BE2C (cell line): ENCODE data around the gene ZNF385C.

ENCODE experiments used
- DNase-seq: peaks from one replicate; pipeline ENCODE4 v3.0.0-alpha.2; 2020
- H3K27me3 ChIP-seq: fragments of 250-450 bp; sonication (Bioruptor Pico); 2 replicates; pipeline ENCODE4 v1.5.1; 2020; ENCODE audit warnings: mild to moderate bottlenecking
- H3K36me3 ChIP-seq: fragments of 250-450 bp; sonication (Bioruptor Pico); 2 replicates; pipeline ENCODE4 v1.5.1; 2020; ENCODE audit warnings: mild to moderate bottlenecking
- H3K4me1 ChIP-seq: fragments of 250-450 bp; sonication (Bioruptor Pico); 2 replicates; pipeline ENCODE4 v1.5.1; 2020
- H3K4me3 ChIP-seq: 2 replicates; pipeline ENCODE4 v1.5.1; 2011; ENCODE audit warnings: low read depth, low read length
- H3K9me3 ChIP-seq: fragments of 250-450 bp; sonication (Bioruptor Pico); 2 replicates; pipeline ENCODE4 v1.5.1; 2020
- TF ChIP-seq, protein P1 (sequence below): IDR thresholded peaks from 2 replicates; pipeline ENCODE4 v1.5.1; 2012; ENCODE audit warnings: mild to moderate bottlenecking, low read depth, low read length

ZNF385C gene

GRCh38 chr17:42098730-42099399 lies 592 bp upstream of the ZNF385C start:
- peak; percentile 43 for DNase-seq
- Histone ChIP-seq H3K27me3 (no peaks in the 10 kb centered on the region), H3K4me1 (no peaks in the 10 kb centered on the region; the same call in 1 of the 2 replicates), H3K9me3 (no peaks in the 10 kb centered on the region), H3K4me3 (no peak overlapping the region), H3K36me3 (no peaks in the 10 kb centered on the region)
- TF ChIP-seq, protein P1, sequence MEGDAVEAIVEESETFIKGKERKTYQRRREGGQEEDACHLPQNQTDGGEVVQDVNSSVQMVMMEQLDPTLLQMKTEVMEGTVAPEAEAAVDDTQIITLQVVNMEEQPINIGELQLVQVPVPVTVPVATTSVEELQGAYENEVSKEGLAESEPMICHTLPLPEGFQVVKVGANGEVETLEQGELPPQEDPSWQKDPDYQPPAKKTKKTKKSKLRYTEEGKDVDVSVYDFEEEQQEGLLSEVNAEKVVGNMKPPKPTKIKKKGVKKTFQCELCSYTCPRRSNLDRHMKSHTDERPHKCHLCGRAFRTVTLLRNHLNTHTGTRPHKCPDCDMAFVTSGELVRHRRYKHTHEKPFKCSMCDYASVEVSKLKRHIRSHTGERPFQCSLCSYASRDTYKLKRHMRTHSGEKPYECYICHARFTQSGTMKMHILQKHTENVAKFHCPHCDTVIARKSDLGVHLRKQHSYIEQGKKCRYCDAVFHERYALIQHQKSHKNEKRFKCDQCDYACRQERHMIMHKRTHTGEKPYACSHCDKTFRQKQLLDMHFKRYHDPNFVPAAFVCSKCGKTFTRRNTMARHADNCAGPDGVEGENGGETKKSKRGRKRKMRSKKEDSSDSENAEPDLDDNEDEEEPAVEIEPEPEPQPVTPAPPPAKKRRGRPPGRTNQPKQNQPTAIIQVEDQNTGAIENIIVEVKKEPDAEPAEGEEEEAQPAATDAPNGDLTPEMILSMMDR = no peak

DNA sequence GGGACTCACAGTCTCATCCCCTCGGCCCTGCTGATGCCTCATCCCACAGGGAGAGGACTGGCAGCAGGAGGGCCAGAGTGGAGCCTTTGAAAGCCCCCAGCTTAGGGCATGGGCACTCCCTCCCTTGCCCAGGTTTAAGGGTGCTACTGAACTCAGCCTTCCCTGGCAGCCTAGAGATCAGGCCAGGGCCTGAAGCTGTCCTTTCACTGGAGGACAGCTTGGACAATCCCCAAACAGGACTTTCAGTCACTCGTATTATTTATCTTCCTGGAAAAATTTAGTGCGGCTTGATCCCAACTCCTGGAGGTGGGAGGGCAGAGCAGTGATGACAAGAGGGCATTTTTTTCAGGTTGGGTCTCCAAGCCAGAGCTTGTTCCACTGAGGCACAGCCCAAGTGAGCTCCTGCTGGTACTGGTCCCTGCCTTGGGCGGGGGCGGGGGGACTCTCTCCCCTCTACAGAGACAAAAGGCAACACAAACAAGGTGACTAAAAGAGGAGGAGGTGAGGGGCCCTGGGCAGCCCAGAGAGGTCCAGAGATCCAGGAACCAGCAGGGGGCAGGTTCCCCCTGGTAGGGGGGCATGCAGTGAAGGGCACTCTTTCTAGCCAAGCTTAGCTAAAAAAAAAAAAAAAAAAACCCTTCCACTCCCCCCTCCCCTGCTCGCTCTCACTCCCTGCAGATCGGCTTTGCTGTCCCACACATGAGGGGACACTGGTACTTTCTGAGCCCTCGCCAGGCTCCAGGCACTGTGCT lies 1.7 kb downstream of the ZNF385C start:
- no peak for DNase-seq
- Histone ChIP-seq H3K27me3 (no peaks in the 10 kb centered on the region), H3K36me3 (no peaks in the 10 kb centered on the region), H3K9me3 (no peaks in the 10 kb centered on the region), H3K4me3 (no peak overlapping the region), H3K4me1 (no peaks in the 10 kb centered on the region; the same call in 1 of the 2 replicates)
- TF ChIP-seq, protein P1 = peak; percentile 17; the same call in 1 of the 2 replicates

DNA sequence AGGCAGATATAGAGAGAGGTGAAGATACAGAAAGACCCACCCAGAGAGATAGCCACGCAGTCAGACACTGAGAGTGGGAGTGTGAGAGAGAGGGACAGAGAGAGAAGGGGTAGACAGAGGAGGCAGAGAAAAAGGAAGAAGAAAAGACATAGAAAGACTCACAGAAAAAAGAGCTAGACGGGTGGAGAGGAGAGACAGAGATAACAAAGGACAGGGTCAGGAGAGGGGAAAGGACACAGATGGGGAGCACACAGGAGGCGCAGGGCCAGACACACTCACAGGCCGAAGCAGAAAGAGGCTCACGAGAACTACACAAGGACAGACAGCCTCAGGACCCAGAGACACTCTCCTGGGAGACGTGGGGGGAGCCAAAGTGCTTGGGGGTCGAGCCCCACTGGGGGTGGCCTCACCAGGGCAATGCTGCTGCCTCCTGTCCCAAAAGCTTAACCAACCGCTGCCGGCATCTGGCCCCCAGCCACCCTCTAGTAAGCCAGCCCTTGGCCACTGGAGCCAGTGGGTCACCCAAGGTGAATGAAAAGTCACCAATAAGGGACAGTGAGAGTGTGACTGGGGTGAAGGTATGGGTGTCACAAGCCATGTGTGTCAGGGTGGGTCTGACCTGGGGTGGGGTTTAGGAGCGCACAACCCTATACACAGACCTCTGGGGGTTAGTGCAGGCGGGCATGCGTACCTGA lies 3.8 kb downstream of the ZNF385C start:
- no peaks in the 10 kb centered on the region for H3K36me3 ChIP-seq
- H3K4me3 ChIP-seq = no peak overlapping the region
- TF ChIP-seq, protein P1 = no peak
- no peak for DNase-seq
- H3K9me3 ChIP-seq = no peaks in the 10 kb centered on the region
- no peaks in the 10 kb centered on the region; the same call in 1 of the 2 replicates for H3K4me1 ChIP-seq
- no peaks in the 10 kb centered on the region for H3K27me3 ChIP-seq

DNA sequence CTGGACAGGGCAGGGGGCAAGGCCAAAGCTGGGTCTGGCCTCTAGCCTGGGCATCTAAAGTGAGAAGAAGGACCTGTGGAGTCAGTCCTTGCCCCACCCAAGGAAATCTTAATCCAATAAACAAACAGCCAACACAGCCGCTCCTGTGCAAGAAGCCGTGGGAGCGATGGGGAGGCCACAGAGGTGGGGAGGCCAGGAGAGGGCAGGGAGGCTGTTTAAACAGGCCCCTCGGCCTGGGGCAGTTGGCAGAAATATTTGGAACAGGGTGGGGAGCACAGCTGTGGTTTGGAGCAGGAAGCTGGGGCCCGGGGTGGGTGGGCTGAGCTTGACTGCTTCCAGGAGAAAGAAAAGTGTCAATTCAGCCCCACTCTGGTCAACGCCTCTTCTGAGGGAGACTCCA lies 5.3 kb downstream of the ZNF385C start:
- no peak for DNase-seq
- Histone ChIP-seq H3K9me3 (no peaks in the 10 kb centered on the region), H3K36me3 (no peaks in the 10 kb centered on the region), H3K4me1 (no peaks in the 10 kb centered on the region; the same call in 1 of the 2 replicates), H3K27me3 (no peaks in the 10 kb centered on the region), H3K4me3 (no peak overlapping the region)
- TF ChIP-seq, protein P1 = no peak

- TF ChIP-seq, protein P1 = no peak
- Histone ChIP-seq H3K9me3 (no peaks in the 10 kb centered on the region), H3K4me3 (no peak overlapping the region), H3K4me1 (peaks cover 3% of the 10 kb centered on the region; the same call in 1 of the 2 replicates), H3K36me3 (no peaks in the 10 kb centered on the region), H3K27me3 (no peaks in the 10 kb centered on the region)
- DNase-seq = no peak
Observed at GRCh38 chr17:42090964-42091790, 7.1 kb downstream of the ZNF385C start.
